HK-2 (cell line): ENCODE measurements around the gene C2CD5.

Experiments used
- DNase-seq: peaks from one replicate; pipeline ENCODE4 v3.0.0-alpha.2; 2018; ENCODE audit not compliant: unreplicated experiment

Gene C2CD5

GRCh38 chr12:22415342-22416309 lies 128.7 kb downstream of the C2CD5 start:
- no peak for DNase-seq

- DNase-seq, result no peak
Measured at GRCh38 chr12:22414742-22415141, 129.6 kb downstream of the C2CD5 start.

GRCh38 chr12:22413592-22413991 lies 130.8 kb downstream of the C2CD5 start:
- no peak for DNase-seq

- DNase-seq, result no peak
Measured at GRCh38 chr12:22412581-22412980, 131.8 kb downstream of the C2CD5 start.

GRCh38 chr12:22410486-22410885 lies 133.9 kb downstream of the C2CD5 start:
- DNase-seq, result no peak

- DNase-seq, result no peak
Measured at GRCh38 chr12:22409377-22410164, 134.8 kb downstream of the C2CD5 start.

- no peak for DNase-seq
Measured at GRCh38 chr12:22408610-22409376, 135.5 kb downstream of the C2CD5 start.

- no peak for DNase-seq
Measured at GRCh38 chr12:22407397-22407796, 136.9 kb downstream of the C2CD5 start.

- no peak for DNase-seq
Measured at GRCh38 chr12:22406627-22407026, 137.7 kb downstream of the C2CD5 start.

GRCh38 chr12:22399464-22400180 lies 144.7 kb downstream of the C2CD5 start:
- DNase-seq, result no peak
